ENCODE results near the gene ETV6. TPM values are rescaled to one million over a fixed set of nuclear protein-coding genes. Genes with fewer than 3 reads are reported as not detected.
A peak's percentile ranks its signal among the peaks of the same experiment; 100 is the strongest.

The ETV6 gene
- total RNA-seq, 1 donor from 2014 or later = 18.4 TPM

- intact Hi-C loops (cut with DNase I) = no loop called here
- DNase-seq (ENCODE audit: low spot score) = no peak
Measured at GRCh38 chr12:11849757-11850504, 200.5 kb downstream of the ETV6 start.

- no peak for DNase-seq (ENCODE audit: low spot score)
- intact Hi-C loops (cut with DNase I) = no loop called here
Measured at GRCh38 chr12:11853126-11853525, 203.7 kb downstream of the ETV6 start.

GRCh38 chr12:11854011-11854499, 204.6 kb downstream of the ETV6 start:
- intact Hi-C loops (cut with DNase I) = no loop called here
- no peak for DNase-seq (ENCODE audit: low spot score)

GRCh38 chr12:11855983-11856374, 206.5 kb downstream of the ETV6 start:
- intact Hi-C loops (cut with DNase I) = no loop called here
- no peak for DNase-seq (ENCODE audit: low spot score)

GRCh38 chr12:11856971-11857370, 207.5 kb downstream of the ETV6 start:
- no peak for DNase-seq (ENCODE audit: low spot score)
- intact Hi-C loops (cut with DNase I) = no loop called here

- DNase-seq (ENCODE audit: low spot score) = no peak
- intact Hi-C loops (cut with DNase I) = loop anchor here (5.0 kb wide), 1 partner anchor 93 kb away; no protein-coding TSS in a partner anchor
Measured at GRCh38 chr12:11859705-11860425, 210.4 kb downstream of the ETV6 start.

GRCh38 chr12:11861155-11861863, 211.8 kb downstream of the ETV6 start:
- DNase-seq (ENCODE audit: low spot score) = no peak
- intact Hi-C loops (cut with DNase I) = loop anchor here (5.0 kb wide), 1 partner anchor 94 kb away; no protein-coding TSS in a partner anchor

- no peak for DNase-seq (ENCODE audit: low spot score)
- intact Hi-C loops (cut with DNase I) = loop anchor here (2.0 to 5.0 kb wide), 2 partner anchors 95 to 213 kb away; partner anchors contain the start of gene ETV6
Measured at GRCh38 chr12:11861864-11862600, 212.6 kb downstream of the ETV6 start.

GRCh38 chr12:11862798-11863197, 213.3 kb downstream of the ETV6 start:
- intact Hi-C loops (cut with DNase I) = loop anchor here (2.0 to 5.0 kb wide), 2 partner anchors 95 to 214 kb away; partner anchors contain the start of gene ETV6
- no peak for DNase-seq (ENCODE audit: low spot score)

- intact Hi-C loops (cut with DNase I) = loop anchor here (2.0 to 5.0 kb wide), 2 partner anchors 96 to 215 kb away; partner anchors contain the start of gene ETV6
- peak; percentile 80 for DNase-seq (ENCODE audit: low spot score)
Measured at GRCh38 chr12:11863478-11863906, 214.0 kb downstream of the ETV6 start.

GRCh38 chr12:11863988-11864387, 214.5 kb downstream of the ETV6 start:
- intact Hi-C loops (cut with DNase I) = loop anchor here (2.0 to 5.0 kb wide), 3 partner anchors 21 to 215 kb away; partner anchors contain the start of gene ETV6
- DNase-seq (ENCODE audit: low spot score) = no peak

GRCh38 chr12:11865824-11866223, 216.3 kb downstream of the ETV6 start:
- no peak for DNase-seq (ENCODE audit: low spot score)
- intact Hi-C loops (cut with DNase I) = loop anchor here (2.0 kb wide), 1 partner anchor 19 kb away; no protein-coding TSS in a partner anchor

GRCh38 chr12:11868027-11868426, 218.6 kb downstream of the ETV6 start:
- intact Hi-C loops (cut with DNase I) = no loop called here
- no peak for DNase-seq (ENCODE audit: low spot score)

GRCh38 chr12:11869406-11869805, 219.9 kb downstream of the ETV6 start:
- intact Hi-C loops (cut with DNase I) = no loop called here
- DNase-seq (ENCODE audit: low spot score) = no peak

- DNase-seq (ENCODE audit: low spot score) = no peak
- intact Hi-C loops (cut with DNase I) = no loop called here
Measured at GRCh38 chr12:11870041-11870451, 220.6 kb downstream of the ETV6 start.

- intact Hi-C loops (cut with DNase I) = no loop called here
Measured at GRCh38 chr12:11872055-11872454, 222.6 kb downstream of the ETV6 start.

GRCh38 chr12:11875414-11875935, 226.0 kb downstream of the ETV6 start:
- intact Hi-C loops (cut with DNase I) = no loop called here
- no peak for DNase-seq (ENCODE audit: low spot score)

More at GRCh38 chr12:11872055-11872454, 222.6 kb downstream of the ETV6 start:
- no peak for DNase-seq (ENCODE audit: low spot score)

- intact Hi-C loops (cut with DNase I) = no loop called here
- DNase-seq (ENCODE audit: low spot score) = no peak
Measured at GRCh38 chr12:11876307-11876706, 226.8 kb downstream of the ETV6 start.
